SU-DHL-6 (cell line): ENCODE results near the gene NCOA3.
"Not testable (repeated sequence)": the region's sequence is repeated elsewhere in the genome, so short reads cannot be mapped to it uniquely, and the experiment has no call there.

Source experiments
- H2AFZ ChIP-seq: fragments of 200-600 bp; sonication (generic); 2 replicates; pipeline ENCODE4 v1.6.1; 2014; ENCODE audit warnings: low read depth, mild to moderate bottlenecking, moderate library complexity, mixed read lengths, antibody characterized with exemption, low read length; ENCODE audit not compliant: severe bottlenecking
- H3F3A ChIP-seq: fragments of 200-600 bp; shearing (Covaris generic); 2 replicates; pipeline ENCODE4 v1.6.0; 2016; ENCODE audit warnings: antibody characterized with exemption, mild to moderate bottlenecking; ENCODE audit not compliant: insufficient read depth
- H3K27ac ChIP-seq: fragments of 200-600 bp; sonication (generic); 2 replicates; pipeline ENCODE4 v1.5.1; 2016; ENCODE audit warnings: low read depth, mild to moderate bottlenecking, low read length, moderate library complexity, mixed read lengths
- H3K27me3 ChIP-seq: fragments of 200-600 bp; sonication (generic), shearing (Covaris generic); 2 replicates; pipeline ENCODE4 v1.6.0; 2014; ENCODE audit warnings: mild to moderate bottlenecking, low read length
- H3K36me3 ChIP-seq: fragments of 200-600 bp; sonication (generic); 2 replicates; pipeline ENCODE4 v1.6.1; 2014; ENCODE audit warnings: mild to moderate bottlenecking, low read length, mixed read lengths
- H3K4me2 ChIP-seq: fragments of 300-600, 200-600 bp; shearing (Covaris generic), sonication (generic); 2 replicates; pipeline ENCODE4 v1.6.0; 2014; ENCODE audit warnings: low read length, low read depth, mild to moderate bottlenecking; ENCODE audit not compliant: poor library complexity, severe bottlenecking
- H3K4me3 ChIP-seq: fragments of 200-600 bp; sonication (generic); 2 replicates; pipeline ENCODE4 v1.5.1; 2014; ENCODE audit warnings: antibody characterized with exemption, low read length, mild to moderate bottlenecking, mixed read lengths; ENCODE audit not compliant: insufficient read depth, poor library complexity, severe bottlenecking
- H3K79me2 ChIP-seq: fragments of 200-600 bp; sonication (generic); 2 replicates; pipeline ENCODE4 v1.6.1; 2014; ENCODE audit warnings: mild to moderate bottlenecking, low read length, moderate library complexity; ENCODE audit not compliant: insufficient read depth
- H3K9ac ChIP-seq: fragments of 200-600 bp; sonication (generic); 2 replicates; pipeline ENCODE4 v1.7.0; 2014; ENCODE audit warnings: mild to moderate bottlenecking, low read length
- H3K9me2 ChIP-seq: fragments of 200-600 bp; sonication (generic); replicated peaks from 2 replicates; pipeline ENCODE4 v1.6.1; 2014; ENCODE audit warnings: low read length; ENCODE audit not compliant: insufficient read depth
- H3K9me3 ChIP-seq: fragments of 200-600 bp; sonication (generic); 2 replicates; pipeline ENCODE4 v1.6.1; 2014; ENCODE audit warnings: low read length, mixed read lengths; ENCODE audit not compliant: insufficient read depth
- H4K20me1 ChIP-seq: fragments of 200-600 bp; sonication (generic); 2 replicates; pipeline ENCODE4 v1.6.1; 2014; ENCODE audit warnings: low read depth, mild to moderate bottlenecking, antibody characterized with exemption, low read length, moderate library complexity, mixed read lengths
- EZH2phosphoT487 ChIP-seq: fragments of 200-600 bp; sonication (generic), shearing (Covaris generic); conservative IDR thresholded peaks from 2 replicates; pipeline ENCODE4 v1.6.1; 2018; ENCODE audit warnings: mild to moderate bottlenecking, antibody characterized with exemption, low read length, moderate library complexity, mixed read lengths
- TF ChIP-seq, protein P1 (sequence below): fragments of 200-600 bp; sonication (generic); IDR thresholded peaks from one replicate; pipeline ENCODE4 v1.5.1; 2017; ENCODE audit warnings: antibody characterized with exemption, mild to moderate bottlenecking, low read length, moderate library complexity; ENCODE audit not compliant: insufficient read depth, poor library complexity, severe bottlenecking

NCOA3 gene

DNA sequence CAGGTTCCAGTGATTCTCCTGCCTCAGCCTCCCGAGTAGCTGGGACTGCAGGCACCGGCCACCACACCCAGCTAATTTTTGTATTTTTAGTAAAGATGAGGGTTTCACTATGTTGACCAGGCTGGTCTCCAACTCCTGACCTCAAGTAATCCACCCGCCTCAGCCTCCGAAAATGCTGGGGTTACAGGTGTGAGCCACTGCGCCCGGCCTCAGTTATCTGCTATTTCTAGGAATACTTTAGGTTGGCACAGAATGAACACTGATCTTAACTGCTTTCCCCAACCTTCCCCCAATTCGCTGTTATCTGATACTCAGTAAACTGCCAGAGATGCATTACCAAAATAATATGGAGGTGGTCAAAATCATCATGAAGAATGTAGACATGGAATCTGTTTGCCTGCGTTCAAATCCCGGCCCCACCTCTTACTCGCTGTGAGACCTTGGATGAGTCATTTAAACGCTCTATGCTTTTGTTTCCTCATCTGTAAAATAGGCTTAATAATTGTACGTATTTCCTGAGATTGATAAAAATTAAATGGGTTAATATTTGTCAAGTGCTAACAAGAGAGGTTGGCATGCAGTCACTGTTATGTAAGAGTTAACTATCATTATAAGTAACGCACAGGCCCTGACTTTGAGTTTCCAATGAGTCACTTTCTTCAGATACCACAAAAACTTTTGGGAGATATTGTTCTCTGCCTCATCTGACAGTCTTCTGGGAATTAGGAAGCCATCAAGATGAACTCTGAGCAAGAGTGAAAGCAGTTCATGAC lies 44.5 kb upstream of the NCOA3 start:
- no peak overlapping the region for H3K4me2 ChIP-seq
- H3K4me3 ChIP-seq, result no peak overlapping the region
- H3K9me3 ChIP-seq, result no peaks in the 10 kb centered on the region
- peak overlapping the region; percentile 95 for H3K27ac ChIP-seq
- no peak overlapping the region for H2AFZ ChIP-seq
- peaks cover 65% of the 10 kb centered on the region for H3F3A ChIP-seq
- no peaks in the 10 kb centered on the region for H3K79me2 ChIP-seq
- H3K9ac ChIP-seq, result peak overlapping the region; percentile 62; the same call in 1 of the 2 replicates
- H4K20me1 ChIP-seq, result no peaks in the 10 kb centered on the region
- H3K9me2 ChIP-seq, result no peaks in the 10 kb centered on the region
- no peak for TF ChIP-seq EZH2phosphoT487
- TF ChIP-seq, protein P1, sequence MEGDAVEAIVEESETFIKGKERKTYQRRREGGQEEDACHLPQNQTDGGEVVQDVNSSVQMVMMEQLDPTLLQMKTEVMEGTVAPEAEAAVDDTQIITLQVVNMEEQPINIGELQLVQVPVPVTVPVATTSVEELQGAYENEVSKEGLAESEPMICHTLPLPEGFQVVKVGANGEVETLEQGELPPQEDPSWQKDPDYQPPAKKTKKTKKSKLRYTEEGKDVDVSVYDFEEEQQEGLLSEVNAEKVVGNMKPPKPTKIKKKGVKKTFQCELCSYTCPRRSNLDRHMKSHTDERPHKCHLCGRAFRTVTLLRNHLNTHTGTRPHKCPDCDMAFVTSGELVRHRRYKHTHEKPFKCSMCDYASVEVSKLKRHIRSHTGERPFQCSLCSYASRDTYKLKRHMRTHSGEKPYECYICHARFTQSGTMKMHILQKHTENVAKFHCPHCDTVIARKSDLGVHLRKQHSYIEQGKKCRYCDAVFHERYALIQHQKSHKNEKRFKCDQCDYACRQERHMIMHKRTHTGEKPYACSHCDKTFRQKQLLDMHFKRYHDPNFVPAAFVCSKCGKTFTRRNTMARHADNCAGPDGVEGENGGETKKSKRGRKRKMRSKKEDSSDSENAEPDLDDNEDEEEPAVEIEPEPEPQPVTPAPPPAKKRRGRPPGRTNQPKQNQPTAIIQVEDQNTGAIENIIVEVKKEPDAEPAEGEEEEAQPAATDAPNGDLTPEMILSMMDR, result no peak
- no peaks in the 10 kb centered on the region for H3K36me3 ChIP-seq
- H3K27me3 ChIP-seq, result no peaks in the 10 kb centered on the region

DNA sequence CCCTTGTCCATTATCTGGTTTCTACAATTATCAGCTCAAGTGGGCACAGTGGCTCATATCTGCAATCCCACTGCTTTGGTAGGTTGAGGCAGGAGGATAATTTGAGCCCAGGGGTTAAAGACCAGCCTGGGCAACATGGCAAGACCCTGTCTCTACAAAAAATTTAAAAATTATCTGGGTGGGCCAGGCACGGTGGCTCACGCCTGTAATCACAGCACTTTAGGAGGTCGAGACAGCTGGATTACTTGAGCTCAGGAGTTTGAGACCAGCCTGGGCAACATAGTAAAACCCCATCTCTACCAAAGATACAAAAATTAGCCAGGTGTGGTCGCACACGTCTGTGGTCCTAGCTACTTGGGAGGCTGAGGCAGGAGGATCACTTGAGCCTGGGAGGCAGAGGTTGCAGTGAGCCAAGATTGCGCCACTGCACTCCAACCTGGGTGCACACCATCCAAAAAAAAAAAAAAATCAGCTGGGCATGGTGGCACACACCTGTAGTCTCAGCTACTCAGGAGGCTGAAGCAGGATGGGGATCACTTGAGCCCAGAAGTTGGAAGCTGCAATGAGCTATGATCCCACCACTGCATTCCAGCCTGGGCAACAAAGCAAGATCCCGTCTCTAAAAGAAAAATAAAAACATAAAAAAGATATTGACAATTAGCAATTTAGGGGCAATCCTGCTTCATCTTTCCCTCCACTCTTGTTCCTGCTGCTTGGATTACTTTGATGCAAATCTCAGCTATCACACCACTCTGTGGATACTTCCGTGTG lies 43.2 kb upstream of the NCOA3 start:
- H3K4me2 ChIP-seq, H3K27me3 ChIP-seq, H3K79me2 ChIP-seq, H3K27ac ChIP-seq, H3K36me3 ChIP-seq, H3K4me3 ChIP-seq, H3K9ac ChIP-seq, H4K20me1 ChIP-seq, H3K9me2 ChIP-seq, H3K9me3 ChIP-seq, H2AFZ ChIP-seq: not testable (repeated sequence)
- peaks cover 52% of the 10 kb centered on the region for H3F3A ChIP-seq

GRCh38 chr20:47459344-47460073 lies 42.2 kb upstream of the NCOA3 start:
- no peak for TF ChIP-seq EZH2phosphoT487
- TF ChIP-seq, protein P1, result no peak
- Histone ChIP-seq H3F3A (peaks cover 43% of the 10 kb centered on the region), H3K4me2 (no peak overlapping the region), H3K4me3 (no peak overlapping the region), H3K9me3 (no peaks in the 10 kb centered on the region), H3K36me3 (no peaks in the 10 kb centered on the region), H3K27me3 (no peaks in the 10 kb centered on the region), H3K27ac (peak overlapping the region; percentile 26; the same call in 1 of the 2 replicates), H2AFZ (no peak overlapping the region), H3K79me2 (no peaks in the 10 kb centered on the region), H3K9ac (no peak overlapping the region), H4K20me1 (no peaks in the 10 kb centered on the region), H3K9me2 (no peaks in the 10 kb centered on the region)

- H3K36me3 ChIP-seq, H3K9me2 ChIP-seq, H3K27me3 ChIP-seq, H3K9ac ChIP-seq, H3K4me3 ChIP-seq, H3K79me2 ChIP-seq, H4K20me1 ChIP-seq, H3K9me3 ChIP-seq, H2AFZ ChIP-seq, H3K27ac ChIP-seq, H3K4me2 ChIP-seq: not testable (repeated sequence)
- peaks cover 39% of the 10 kb centered on the region for H3F3A ChIP-seq
Measured at GRCh38 chr20:47460761-47461112, 41.0 kb upstream of the NCOA3 start.
